Naive B cell (primary cell): ENCODE data around the gene PALLD. TPM values are rescaled to one million over a fixed set of nuclear protein-coding genes. Genes with fewer than 3 reads are reported as not detected.

Experiments used
- ATAC-seq, 2 donors: fragments of 150-1000 bp; cut with Tn5 transposase; 2 replicates each; pipeline ENCODE4 v1.10.0; 2021; ENCODE audit warnings: low read depth in 2 of 2, mild to moderate bottlenecking in 2 of 2, moderate library complexity in 2 of 2
- DNase-seq: peaks from one replicate; pipeline ENCODE4 v3.0.0; 2022
- H3K27ac Mint-ChIP-seq, 6 donors: one replicate each; pipeline ENCODE4 v1.8.0; 2020 to 2022; ENCODE audit warnings: mild to moderate bottlenecking in 6 of 6, mixed read lengths in 6 of 6, moderate library complexity in 5 of 6, inconsistent platforms in 2 of 6
- H3K27me3 Mint-ChIP-seq, 3 donors: one replicate each; pipeline ENCODE4 v1.8.0; 2021 to 2022; ENCODE audit warnings: mixed read lengths in 3 of 3, mild to moderate bottlenecking in 1 of 3
- H3K36me3 Mint-ChIP-seq, 2 donors: one replicate each; pipeline ENCODE4 v1.8.0; 2020 to 2022; ENCODE audit warnings: mixed read lengths in 2 of 2, inconsistent platforms in 1 of 2, mild to moderate bottlenecking in 1 of 2
- H3K4me1 Mint-ChIP-seq, 3 donors: one replicate each; pipeline ENCODE4 v1.8.0; 2020 to 2022; ENCODE audit warnings: mixed read lengths in 3 of 3, inconsistent platforms in 1 of 3, mild to moderate bottlenecking in 1 of 3, moderate library complexity in 1 of 3
- H3K4me3 Mint-ChIP-seq, 8 donors: one replicate each; pipeline ENCODE4 v1.8.0; 2020 to 2022; ENCODE audit warnings: mild to moderate bottlenecking in 8 of 8, mixed read lengths in 8 of 8, moderate library complexity in 8 of 8, inconsistent platforms in 2 of 8
- H3K9me3 Mint-ChIP-seq, 7 donors: one replicate each; pipeline ENCODE4 v1.8.0; 2020 to 2022; ENCODE audit warnings: mixed read lengths in 7 of 7, mild to moderate bottlenecking in 5 of 7, inconsistent platforms in 2 of 7, moderate library complexity in 1 of 7
- polyA plus RNA-seq, 6 donors: library from polyadenylated mRNA; unstranded; fragments of 300-500 nt; fragmentation: Illumina TruSeq; gene quantifications; one replicate each; pipeline ENCODE4 v1.2.3, GENCODE V29; 2021; ENCODE audit warnings: low read depth in 6 of 6

Gene PALLD
- polyA plus RNA-seq, 6 donors from 2014 or later = 0.58 to 0.83 (median 0.78) TPM; not detected in 2

DNA sequence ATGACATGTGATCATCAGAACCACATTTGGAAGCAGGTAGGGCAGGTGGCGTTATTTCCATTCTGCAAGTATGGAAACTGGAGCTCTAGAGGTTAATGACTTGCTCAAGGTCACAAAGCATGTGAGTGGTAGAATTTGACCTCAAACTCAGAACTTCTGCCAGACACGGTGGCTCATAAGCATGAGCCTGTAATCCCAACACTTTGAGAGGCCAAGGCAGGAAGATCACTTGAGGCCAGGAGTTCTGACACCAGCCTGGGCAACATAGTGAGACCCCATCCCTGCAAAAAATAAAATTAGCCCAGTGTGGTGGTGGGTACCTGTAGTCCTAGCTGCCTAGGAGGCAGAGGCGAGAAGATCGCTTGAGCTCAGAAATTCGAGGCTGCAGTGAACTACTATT, 139.2 kb downstream of the PALLD start:
- H3K27ac Mint-ChIP-seq = no peak overlapping the region
- peaks cover 0 to 10% (median 0%) of the 10 kb centered on the region in 7 donors for H3K9me3 Mint-ChIP-seq

DNA sequence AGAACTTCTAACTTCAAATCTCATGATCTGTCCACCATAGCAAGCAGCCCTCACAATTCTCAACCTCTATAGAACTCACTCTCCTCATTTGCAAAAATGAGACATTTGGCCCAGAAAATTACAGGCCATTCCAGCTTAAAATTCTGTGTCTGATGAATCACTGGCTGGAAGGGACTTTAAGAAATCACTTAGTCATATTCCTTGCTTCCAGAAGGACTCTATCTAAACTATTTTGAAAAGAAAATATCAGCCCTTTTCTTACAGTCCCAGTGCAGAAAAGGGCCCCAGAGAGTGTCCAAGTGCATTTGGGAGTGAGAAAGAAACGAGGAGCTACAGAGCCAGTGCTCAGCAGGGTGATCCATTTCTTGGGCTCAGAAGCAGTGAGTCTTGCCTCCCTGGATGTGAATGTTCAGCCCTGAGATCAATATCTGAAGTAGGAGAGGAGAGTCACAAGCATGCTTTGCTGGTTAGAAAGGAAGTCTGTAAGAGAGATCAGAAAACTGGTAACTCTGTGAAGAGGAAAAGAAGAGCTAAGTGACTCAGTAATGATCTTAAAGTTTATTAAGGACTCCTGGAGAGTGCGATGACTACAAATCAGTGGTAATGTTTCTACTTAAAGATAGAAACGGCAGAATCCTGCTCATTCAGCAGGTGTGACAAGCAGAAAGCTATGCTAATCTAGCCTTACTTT, 139.8 kb downstream of the PALLD start:
- no peak for DNase-seq
- Mint-ChIP-seq H3K27me3 (peaks cover 29 to 46% (median 46%) of the 10 kb centered on the region in 3 donors), H3K4me3 (no peak overlapping the region), H3K27ac (no peak overlapping the region), H3K36me3 (no peaks in the 10 kb centered on the region), H3K9me3 (peaks cover 0 to 10% (median 0%) of the 10 kb centered on the region in 7 donors), H3K4me1 (peaks cover 0 to 5% (median 0%) of the 10 kb centered on the region in 3 donors)
- ATAC-seq = no peak

More for the DNA sequence above, 139.2 kb downstream of the PALLD start:
- DNase-seq = no peak
- ATAC-seq = no peak
- Mint-ChIP-seq H3K36me3 (no peaks in the 10 kb centered on the region), H3K27me3 (peaks cover 31 to 50% (median 48%) of the 10 kb centered on the region in 3 donors), H3K4me1 (peaks cover 0 to 9% (median under 1%) of the 10 kb centered on the region in 3 donors), H3K4me3 (no peak overlapping the region)

DNA sequence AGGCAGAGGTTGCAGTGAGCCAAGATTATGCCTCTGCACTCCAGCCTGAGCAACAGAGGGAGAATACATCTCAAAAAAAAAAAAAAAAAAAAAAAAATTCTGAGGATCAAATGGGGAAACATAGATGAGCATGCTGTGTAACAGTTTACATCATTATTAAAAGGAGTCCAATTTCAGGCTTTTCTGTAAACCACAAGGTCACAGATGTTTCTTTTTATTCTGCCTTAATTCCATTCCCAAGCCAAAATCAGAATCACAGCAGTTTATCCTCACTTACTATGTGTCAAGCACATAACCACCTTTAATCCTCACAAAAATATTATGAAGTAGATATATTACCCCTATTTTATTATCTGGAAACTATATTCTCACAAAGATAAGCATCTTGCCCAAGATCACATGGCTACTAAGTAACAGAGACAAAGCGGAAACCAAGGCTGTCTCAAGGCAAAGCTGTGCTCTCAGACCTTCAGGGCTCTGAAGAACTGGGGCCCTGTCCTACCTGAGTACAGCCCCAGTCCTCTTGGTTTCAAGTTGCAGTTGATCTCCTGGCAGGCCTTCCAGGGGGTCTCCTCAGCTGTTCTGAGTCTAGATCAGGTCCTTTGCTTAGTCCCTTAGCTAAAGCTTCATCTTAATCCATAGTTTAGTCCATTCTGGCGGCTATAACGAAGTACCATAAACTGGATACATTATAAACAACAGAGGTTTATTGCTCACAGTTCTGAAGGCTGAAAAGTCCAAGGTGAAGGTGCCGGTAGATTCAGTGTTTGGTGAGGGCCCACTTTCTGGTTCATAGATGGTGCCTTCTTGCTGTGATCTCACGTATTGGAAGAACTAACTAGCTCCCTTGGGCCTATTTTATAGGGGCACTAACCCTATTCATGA, 141.3 kb downstream of the PALLD start:
- ATAC-seq = no peak
- H3K9me3 Mint-ChIP-seq = peaks cover 0 to 10% (median 0%) of the 10 kb centered on the region in 7 donors
- no peak overlapping the region for H3K27ac Mint-ChIP-seq
- H3K36me3 Mint-ChIP-seq = no peaks in the 10 kb centered on the region
- DNase-seq = no peak
- no peaks in the 10 kb centered on the region for H3K4me1 Mint-ChIP-seq
- no peak overlapping the region for H3K4me3 Mint-ChIP-seq
- H3K27me3 Mint-ChIP-seq = peaks cover 21 to 34% (median 31%) of the 10 kb centered on the region in 3 donors

DNA sequence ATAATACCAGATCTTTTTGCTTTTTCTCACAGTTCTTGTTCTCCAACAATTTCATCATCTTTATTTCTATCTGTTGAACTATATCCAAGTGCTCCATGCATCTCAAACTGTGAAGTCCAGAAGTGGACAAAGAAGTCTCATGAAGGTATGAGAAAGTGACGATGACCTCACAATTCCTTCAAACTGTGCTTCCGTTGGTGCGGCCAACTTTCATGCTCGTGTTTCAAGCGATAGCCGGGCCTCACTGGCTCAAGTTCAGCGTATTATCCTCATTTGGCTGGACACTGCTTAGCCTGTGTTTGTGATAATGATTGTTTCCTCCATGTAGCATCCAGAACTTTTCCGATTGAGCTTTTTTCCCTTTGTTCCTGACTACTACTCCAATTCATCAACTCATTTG, 143.1 kb downstream of the PALLD start:
- H3K27me3 Mint-ChIP-seq = peaks cover 18 to 28% (median 19%) of the 10 kb centered on the region in 3 donors
- no peak overlapping the region for H3K4me3 Mint-ChIP-seq
- ATAC-seq = no peak

DNA sequence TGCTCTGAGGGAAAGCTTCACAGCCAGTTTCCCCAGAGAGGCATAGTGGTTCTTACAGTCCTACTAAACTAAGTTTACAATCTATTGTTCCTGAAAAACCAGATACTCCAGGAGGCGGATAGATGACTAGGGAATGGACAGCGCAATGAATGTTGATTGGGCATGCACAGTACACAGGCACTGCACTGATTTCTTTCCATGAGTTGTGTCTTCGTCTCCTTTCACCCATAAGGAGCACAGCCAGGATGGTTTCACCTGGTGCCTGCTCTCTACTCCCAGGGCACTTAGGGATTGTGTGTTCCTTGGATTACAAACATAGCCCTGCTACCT, 144.9 kb downstream of the PALLD start:
- no peak overlapping the region for H3K27ac Mint-ChIP-seq
- H3K27me3 Mint-ChIP-seq = peaks cover 7 to 13% (median 8%) of the 10 kb centered on the region in 3 donors
- ATAC-seq (no peak), DNase-seq (no peak)
- H3K4me3 Mint-ChIP-seq = no peak overlapping the region
- no peaks in the 10 kb centered on the region for H3K4me1 Mint-ChIP-seq
- peaks cover 0 to 10% (median 0%) of the 10 kb centered on the region in 7 donors for H3K9me3 Mint-ChIP-seq
- no peaks in the 10 kb centered on the region for H3K36me3 Mint-ChIP-seq

More for the DNA sequence above, 143.1 kb downstream of the PALLD start:
- DNase-seq = no peak
- Mint-ChIP-seq H3K36me3 (no peaks in the 10 kb centered on the region), H3K9me3 (peaks cover 0 to 10% (median 0%) of the 10 kb centered on the region in 7 donors), H3K4me1 (no peaks in the 10 kb centered on the region), H3K27ac (no peak overlapping the region)

DNA sequence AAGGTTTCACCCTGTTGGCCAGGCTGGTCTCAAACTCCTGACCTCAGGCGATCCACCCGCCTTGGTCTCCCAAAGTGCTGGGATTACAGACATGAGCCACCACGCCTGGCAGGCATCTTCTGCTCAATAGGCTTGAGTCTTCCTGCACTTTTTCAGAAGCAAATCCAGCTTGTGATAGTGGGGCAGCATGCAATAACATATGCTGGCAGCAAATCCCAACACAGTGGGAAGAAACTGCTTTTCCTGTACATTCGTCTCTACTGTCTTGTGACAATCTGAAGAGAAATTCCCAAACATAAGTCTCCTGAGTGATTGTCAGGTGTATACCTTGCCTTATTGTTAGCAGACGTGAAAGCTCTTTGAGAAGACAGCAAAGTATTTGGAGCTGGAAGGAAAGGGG, 145.7 kb downstream of the PALLD start:
- Mint-ChIP-seq H3K36me3 (no peaks in the 10 kb centered on the region), H3K27me3 (peaks cover 5 to 9% (median 5%) of the 10 kb centered on the region in 3 donors), H3K4me1 (no peaks in the 10 kb centered on the region), H3K27ac (no peak overlapping the region), H3K4me3 (no peak overlapping the region), H3K9me3 (peaks cover 0 to 10% (median 0%) of the 10 kb centered on the region in 7 donors)
- no peak for ATAC-seq
- no peak for DNase-seq

DNA sequence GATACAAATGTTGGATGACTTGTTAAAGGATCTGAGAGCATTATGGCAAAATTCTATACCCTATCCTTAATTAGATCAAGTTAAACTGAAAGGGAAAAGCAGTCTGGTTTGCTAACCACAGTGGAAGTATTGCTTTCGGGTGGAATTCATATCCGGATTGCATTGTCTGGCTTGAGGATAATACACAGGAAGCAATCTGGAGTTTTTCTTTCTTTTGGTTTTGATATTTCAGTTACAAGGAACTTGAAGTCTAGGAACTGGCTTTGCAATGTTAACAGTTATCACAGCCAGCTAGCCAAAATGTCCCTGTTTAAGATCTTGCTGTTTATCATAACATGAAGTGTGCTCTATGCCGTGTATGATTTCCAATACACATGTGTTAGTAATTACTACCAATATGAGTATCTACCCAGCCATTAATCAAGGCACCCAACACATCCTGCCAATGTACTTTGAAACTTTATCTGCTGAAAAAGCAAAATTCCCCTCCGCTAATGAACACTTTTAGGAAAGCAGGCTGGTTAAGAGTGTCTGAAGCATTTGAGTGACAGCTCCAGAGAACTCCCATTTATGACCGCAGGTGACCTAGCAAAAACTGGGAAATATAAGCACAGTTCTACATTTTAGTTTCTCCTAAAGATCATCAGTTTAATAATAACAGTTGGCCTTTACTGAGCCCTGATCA, 146.4 kb downstream of the PALLD start:
- no peak for DNase-seq
- Mint-ChIP-seq H3K27ac (peak overlapping the region in 1 of 6 donors; percentile 39), H3K36me3 (no peaks in the 10 kb centered on the region), H3K27me3 (peaks cover 5 to 9% (median 5%) of the 10 kb centered on the region in 3 donors), H3K9me3 (peaks cover 0 to 10% (median 0%) of the 10 kb centered on the region in 7 donors), H3K4me3 (no peak overlapping the region), H3K4me1 (no peaks in the 10 kb centered on the region)
- no peak for ATAC-seq

DNA sequence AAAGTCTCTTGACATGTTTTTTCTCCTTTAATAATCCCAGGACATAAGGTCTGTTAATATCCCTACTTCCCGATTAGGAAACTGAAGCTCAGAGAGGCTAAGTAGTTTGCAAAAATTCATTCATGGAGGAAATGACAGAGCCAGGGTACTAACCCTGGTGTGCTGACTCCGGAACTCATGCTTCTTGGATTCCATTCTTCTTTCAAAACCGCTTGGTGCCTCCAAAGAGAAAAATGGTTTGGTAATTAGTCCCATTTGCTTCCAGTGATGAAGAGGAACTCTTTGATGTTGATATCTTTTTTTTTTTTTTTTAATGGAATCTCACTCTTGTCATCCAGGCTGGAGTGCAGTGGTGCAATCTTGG, 146.9 kb downstream of the PALLD start:
- ATAC-seq = no peak
- Mint-ChIP-seq H3K27ac (no peak overlapping the region), H3K36me3 (no peaks in the 10 kb centered on the region), H3K9me3 (peaks cover 0 to 8% (median 0%) of the 10 kb centered on the region in 7 donors), H3K4me1 (no peaks in the 10 kb centered on the region), H3K27me3 (peaks cover 5 to 9% (median 5%) of the 10 kb centered on the region in 3 donors), H3K4me3 (no peak overlapping the region)
- no peak for DNase-seq

DNA sequence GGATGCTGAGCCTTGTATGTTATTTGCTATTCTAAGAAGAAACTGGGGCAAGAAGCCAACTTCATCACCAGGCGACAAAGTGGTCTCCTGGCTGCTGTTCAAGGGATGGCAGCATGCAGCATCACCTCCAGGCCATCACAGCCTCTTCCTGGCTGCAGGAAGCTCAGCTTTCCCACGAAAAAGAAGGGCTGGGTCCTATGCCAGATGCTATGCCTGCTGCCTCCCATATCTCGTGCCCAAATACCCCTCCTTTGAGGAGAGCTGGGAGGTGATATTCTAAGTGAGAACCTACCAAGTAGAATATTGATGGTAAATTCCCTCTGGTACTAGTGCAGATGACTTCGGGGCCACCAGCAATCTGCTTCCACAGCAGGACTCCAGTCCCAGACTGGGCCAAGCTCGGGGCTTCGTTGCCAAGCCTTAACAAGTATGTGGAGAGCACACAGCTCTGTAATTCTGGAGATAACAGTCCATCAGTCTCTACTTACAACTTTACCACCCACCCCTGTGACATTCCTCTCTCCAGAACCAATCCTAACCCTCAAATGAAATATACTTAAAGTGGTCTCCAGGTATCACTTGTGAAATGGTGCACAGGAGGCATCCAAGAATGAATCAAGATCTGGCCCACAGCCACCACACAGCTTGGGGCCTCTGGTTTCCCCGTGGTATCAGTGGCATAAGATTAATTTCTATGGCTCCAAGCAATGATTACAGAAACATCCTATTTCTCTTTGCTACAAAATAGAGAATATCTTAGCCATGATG, 149.3 kb downstream of the PALLD start:
- H3K27ac Mint-ChIP-seq = no peak overlapping the region
- H3K27me3 Mint-ChIP-seq = peaks cover 5 to 10% (median 5%) of the 10 kb centered on the region in 3 donors

DNA sequence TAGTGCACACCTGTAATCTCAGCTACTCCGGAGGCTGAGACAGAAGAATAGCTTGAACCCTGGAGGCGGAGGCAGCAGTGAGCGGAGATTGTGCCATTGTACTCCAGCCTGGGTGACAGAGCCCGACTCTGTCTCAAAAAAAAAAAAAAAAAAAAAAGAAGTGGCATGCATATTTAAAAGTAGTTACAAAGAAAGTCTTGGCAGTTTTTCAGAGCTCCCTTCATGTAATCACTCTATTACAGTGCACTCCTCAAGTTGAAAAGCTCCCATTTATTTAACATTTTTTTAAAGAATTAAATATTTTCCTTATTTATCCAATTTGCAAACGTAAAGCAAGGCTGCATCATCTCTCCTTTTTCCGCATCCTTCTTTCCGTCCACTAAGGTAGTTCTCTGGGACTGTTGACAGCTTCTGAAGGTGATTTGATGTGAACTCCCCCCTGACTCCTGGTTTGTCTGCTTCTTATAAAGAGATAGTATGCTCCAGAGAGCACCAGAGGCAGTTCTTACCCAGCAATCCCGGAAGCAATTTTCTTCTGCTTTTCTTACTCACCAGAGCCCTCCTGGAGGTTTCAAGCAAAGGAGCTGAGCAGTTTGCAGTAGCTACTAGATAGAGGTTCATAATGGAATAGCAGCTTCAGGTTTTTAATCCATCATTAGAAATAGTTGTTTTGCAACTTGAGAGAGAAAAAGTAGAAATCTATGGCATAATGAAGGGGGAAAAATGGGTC, 151.0 kb downstream of the PALLD start:
- DNase-seq (no peak), ATAC-seq (no peak)
- Mint-ChIP-seq H3K4me3 (no peak overlapping the region), H3K9me3 (no peaks in the 10 kb centered on the region), H3K36me3 (no peaks in the 10 kb centered on the region), H3K27me3 (peaks cover 5 to 17% (median 13%) of the 10 kb centered on the region in 3 donors), H3K27ac (no peak overlapping the region), H3K4me1 (no peaks in the 10 kb centered on the region)

More for the DNA sequence above, 149.3 kb downstream of the PALLD start:
- DNase-seq = no peak
- no peak overlapping the region for H3K4me3 Mint-ChIP-seq
- ATAC-seq = no peak
- H3K4me1 Mint-ChIP-seq = no peaks in the 10 kb centered on the region
- no peaks in the 10 kb centered on the region for H3K9me3 Mint-ChIP-seq
- no peaks in the 10 kb centered on the region for H3K36me3 Mint-ChIP-seq

DNA sequence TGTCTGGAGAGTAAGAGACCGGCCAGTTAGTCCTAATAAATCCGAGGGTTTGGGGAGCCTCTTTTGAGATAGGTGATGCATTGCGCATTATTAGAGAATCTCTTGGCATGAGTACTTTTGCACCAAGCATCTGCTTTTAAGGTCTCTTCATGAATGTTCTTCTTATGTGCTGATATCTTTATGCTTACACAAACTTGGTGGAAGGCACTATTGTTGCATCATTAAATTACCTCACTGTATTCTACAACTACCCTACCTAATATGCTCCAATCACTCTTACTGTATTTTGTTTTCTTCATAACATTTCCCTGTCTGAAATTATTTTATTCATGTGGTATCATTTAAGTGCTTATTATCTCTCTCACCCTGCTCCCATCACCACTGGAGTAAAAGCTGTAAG, 151.6 kb downstream of the PALLD start:
- Mint-ChIP-seq H3K36me3 (no peaks in the 10 kb centered on the region), H3K27me3 (peaks cover 5 to 17% (median 10%) of the 10 kb centered on the region in 3 donors), H3K27ac (no peak overlapping the region), H3K4me3 (no peak overlapping the region), H3K9me3 (no peaks in the 10 kb centered on the region), H3K4me1 (no peaks in the 10 kb centered on the region)
- ATAC-seq (no peak), DNase-seq (no peak)

DNA sequence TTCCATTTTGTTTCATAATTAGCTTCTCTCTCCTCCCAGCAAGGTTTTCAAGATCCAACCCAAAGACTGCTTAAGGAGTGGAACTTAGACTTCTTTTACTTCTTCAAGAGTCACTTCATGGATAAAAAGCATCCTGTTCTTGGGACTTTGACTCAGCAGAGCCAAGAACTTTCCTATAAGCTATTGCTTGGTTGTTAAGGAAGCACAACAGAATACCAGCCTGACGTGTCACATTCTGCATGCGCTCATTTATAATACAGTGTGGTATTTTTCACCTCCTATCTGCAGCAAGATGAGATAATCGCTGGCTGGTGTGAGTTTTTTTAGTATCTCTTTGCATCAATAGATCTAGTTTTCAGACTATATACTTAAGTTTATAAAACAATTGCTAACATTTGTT, 152.1 kb downstream of the PALLD start:
- ATAC-seq (no peak), DNase-seq (no peak)
- Mint-ChIP-seq H3K4me1 (no peaks in the 10 kb centered on the region), H3K9me3 (no peaks in the 10 kb centered on the region), H3K27ac (no peak overlapping the region), H3K27me3 (peaks cover 5 to 17% (median 8%) of the 10 kb centered on the region in 3 donors), H3K36me3 (no peaks in the 10 kb centered on the region), H3K4me3 (no peak overlapping the region)
